ENCODE data around the gene C1orf94. TPM values are rescaled to one million over a fixed set of nuclear protein-coding genes. Genes with fewer than 3 reads are reported as not detected.

Gene C1orf94
- total and polyA plus RNA-seq, 11 donors: not detected

GRCh38 chr1:34245967-34246366, 69.3 kb downstream of the C1orf94 start:
- intact Hi-C loops (cut with DNase I): no loop called here
- Histone ChIP-seq H3K27ac (no peak overlapping the region), H3K36me3 (no peaks in the 10 kb centered on the region), H3K27me3 (peaks cover 0 to 46% (median 11%) of the 10 kb centered on the region in 9 donors), H3K4me1 (no peaks in the 10 kb centered on the region), H3K4me3 (no peak overlapping the region), H3K9me3 (peaks cover 0 to 9% (median 0%) of the 10 kb centered on the region in 12 donors)
- no peak for DNase-seq
- no peak for ATAC-seq
- WGBS, 4 donors: 64 to 71% (median 67%) methylated on average over 4 of the region's 4 CpGs
- TF ChIP-seq CTCF (IDR thresholded peaks at IDR 0.05): no peak
- no peak for TF ChIP-seq POLR2A (IDR thresholded peaks at IDR 0.05)

GRCh38 chr1:34250342-34250741, 73.6 kb downstream of the C1orf94 start:
- H3K27me3 ChIP-seq: peaks cover 0 to 37% (median 7%) of the 10 kb centered on the region in 9 donors
- TF ChIP-seq POLR2A (IDR thresholded peaks at IDR 0.05) (no peak), CTCF (IDR thresholded peaks at IDR 0.05) (no peak)
- intact Hi-C loops (cut with DNase I): no loop called here

GRCh38 chr1:34262023-34262853, 85.5 kb downstream of the C1orf94 start:
- Histone ChIP-seq H3K36me3 (no peaks in the 10 kb centered on the region), H3K27ac (no peak overlapping the region), H3K9me3 (no peaks in the 10 kb centered on the region), H3K4me3 (no peak overlapping the region), H3K4me1 (no peaks in the 10 kb centered on the region), H3K27me3 (peaks cover 0 to 34% (median 10%) of the 10 kb centered on the region in 9 donors)
- 79 to 87% (median 82%) methylated on average over 16 of the region's 16 CpGs for WGBS, 4 donors
- TF ChIP-seq POLR2A (IDR thresholded peaks at IDR 0.05) (no peak), CTCF (IDR thresholded peaks at IDR 0.05) (no peak)
- intact Hi-C loops (cut with DNase I): no loop called here
- no peak for ATAC-seq
- no peak for DNase-seq

More at GRCh38 chr1:34250342-34250741, 73.6 kb downstream of the C1orf94 start:
- Histone ChIP-seq H3K4me1 (no peaks in the 10 kb centered on the region), H3K9me3 (no peaks in the 10 kb centered on the region), H3K4me3 (no peak overlapping the region), H3K27ac (no peak overlapping the region), H3K36me3 (no peaks in the 10 kb centered on the region)
- DNase-seq (no peak), ATAC-seq (no peak)
- 39 to 65% (median 52%) methylated on average over 3 of the region's 3 CpGs for WGBS, 4 donors

- no peak overlapping the region for H3K27ac ChIP-seq
- TF ChIP-seq CTCF (IDR thresholded peaks at IDR 0.05) (no peak), POLR2A (IDR thresholded peaks at IDR 0.05) (no peak)
Measured at GRCh38 chr1:34262921-34263320, 86.2 kb downstream of the C1orf94 start.

More at GRCh38 chr1:34262921-34263320, 86.2 kb downstream of the C1orf94 start:
- ATAC-seq (no peak), DNase-seq (no peak)
- intact Hi-C loops (cut with DNase I): no loop called here
- no peak overlapping the region for H3K4me3 ChIP-seq
- no peaks in the 10 kb centered on the region for H3K9me3 ChIP-seq
- H3K27me3 ChIP-seq: peaks cover 0 to 40% (median 11%) of the 10 kb centered on the region in 9 donors
- H3K36me3 ChIP-seq: no peaks in the 10 kb centered on the region
- H3K4me1 ChIP-seq: no peaks in the 10 kb centered on the region
- 53 to 65% (median 62%) methylated on average over 7 of the region's 7 CpGs for WGBS, 4 donors
